ENCODE measurements around the gene AS3MT.

DNA sequence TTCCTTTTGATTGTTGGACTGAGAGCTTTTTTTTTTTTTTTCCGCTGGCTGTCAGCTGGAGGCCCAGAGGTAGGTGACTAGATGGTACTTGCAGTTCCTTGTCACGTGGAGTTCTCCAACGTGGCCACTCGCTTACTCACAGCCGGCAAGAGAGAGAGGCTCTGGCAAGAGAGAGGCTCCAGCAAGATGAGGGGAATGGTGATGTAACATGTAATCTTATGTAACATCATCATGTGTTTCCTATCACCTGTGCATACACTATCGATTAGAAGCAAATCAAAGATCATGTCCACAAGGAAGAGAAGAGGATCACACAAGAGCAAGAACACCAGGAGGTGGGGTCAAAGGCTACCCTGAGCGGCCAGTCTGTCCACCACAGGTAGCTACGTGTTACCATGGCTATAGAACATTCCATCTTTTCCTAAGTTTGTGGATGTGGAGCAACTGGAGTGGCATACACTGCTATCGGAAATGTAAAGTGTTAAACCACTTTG is 19.2 kb upstream of the AS3MT start:
- TF ChIP-seq, protein P1, sequence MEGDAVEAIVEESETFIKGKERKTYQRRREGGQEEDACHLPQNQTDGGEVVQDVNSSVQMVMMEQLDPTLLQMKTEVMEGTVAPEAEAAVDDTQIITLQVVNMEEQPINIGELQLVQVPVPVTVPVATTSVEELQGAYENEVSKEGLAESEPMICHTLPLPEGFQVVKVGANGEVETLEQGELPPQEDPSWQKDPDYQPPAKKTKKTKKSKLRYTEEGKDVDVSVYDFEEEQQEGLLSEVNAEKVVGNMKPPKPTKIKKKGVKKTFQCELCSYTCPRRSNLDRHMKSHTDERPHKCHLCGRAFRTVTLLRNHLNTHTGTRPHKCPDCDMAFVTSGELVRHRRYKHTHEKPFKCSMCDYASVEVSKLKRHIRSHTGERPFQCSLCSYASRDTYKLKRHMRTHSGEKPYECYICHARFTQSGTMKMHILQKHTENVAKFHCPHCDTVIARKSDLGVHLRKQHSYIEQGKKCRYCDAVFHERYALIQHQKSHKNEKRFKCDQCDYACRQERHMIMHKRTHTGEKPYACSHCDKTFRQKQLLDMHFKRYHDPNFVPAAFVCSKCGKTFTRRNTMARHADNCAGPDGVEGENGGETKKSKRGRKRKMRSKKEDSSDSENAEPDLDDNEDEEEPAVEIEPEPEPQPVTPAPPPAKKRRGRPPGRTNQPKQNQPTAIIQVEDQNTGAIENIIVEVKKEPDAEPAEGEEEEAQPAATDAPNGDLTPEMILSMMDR (conservative IDR thresholded peaks at IDR 0.05) = no peak
- no peak for TF ChIP-seq ZFX (IDR thresholded peaks at IDR 0.05)

Data from C4-2B (cell line).